HepG2 (cell line): Measurements from ENCODE around the gene TCFL5. TPM values are rescaled to one million over a fixed set of nuclear protein-coding genes. Genes with fewer than 3 reads are reported as not detected.

Experiments
- CHD4 ChIP-seq: fragments of 200-600 bp; sonication (generic); IDR thresholded peaks from 2 replicates; pipeline ENCODE4 v1.7.0; 2017; ENCODE audit warnings: mild to moderate bottlenecking, low read length, borderline replicate concordance
- CTCF ChIP-seq: sonication (generic); formaldehyde crosslinking; IDR thresholded peaks from 2 replicates; pipeline ENCODE4 v1.5.0; 2020; ENCODE audit warnings: mild to moderate bottlenecking, missing genetic modification reagents, moderate library complexity
- EED ChIP-seq: sonication (generic); formaldehyde crosslinking; IDR thresholded peaks from 2 replicates; pipeline ENCODE4 v1.5.0; 2020; ENCODE audit warnings: mild to moderate bottlenecking, missing genetic modification reagents
- MED1 ChIP-seq: sonication (generic); formaldehyde crosslinking; IDR thresholded peaks from 2 replicates; pipeline ENCODE4 v1.4.0; 2020; ENCODE audit warnings: missing genetic modification reagents
- MYNN ChIP-seq: sonication (generic); formaldehyde crosslinking; IDR thresholded peaks from 2 replicates; pipeline ENCODE4 v1.4.0; 2020; ENCODE audit warnings: mild to moderate bottlenecking, low read depth, missing genetic modification reagents
- SKI ChIP-seq: fragments of 450-650 bp; IDR thresholded peaks from one replicate; pipeline ENCODE4 v1.6.1; 2018; ENCODE audit warnings: mild to moderate bottlenecking; ENCODE audit not compliant: partially characterized antibody
- SNRNP70 ChIP-seq: fragments of 200-400 bp; formaldehyde crosslinking; IDR thresholded peaks from 2 replicates; pipeline ENCODE4 v1.6.1; 2017; ENCODE audit warnings: mild to moderate bottlenecking, low read depth, low read length, moderate library complexity
- ZNF235 ChIP-seq: sonication (generic); formaldehyde crosslinking; IDR thresholded peaks from 2 replicates; pipeline ENCODE4 v1.8.1; 2023; ENCODE audit warnings: mild to moderate bottlenecking, missing genetic modification reagents, borderline replicate concordance
- ZNF33B ChIP-seq: sonication (generic); formaldehyde crosslinking; IDR thresholded peaks from 2 replicates; pipeline ENCODE4 v1.5.1; 2020; ENCODE audit warnings: mild to moderate bottlenecking, missing genetic modification reagents
- ZNF441 ChIP-seq: sonication (generic); formaldehyde crosslinking; IDR thresholded peaks from 2 replicates; pipeline ENCODE4 v1.7.0; 2021; ENCODE audit warnings: missing genetic modification reagents, borderline replicate concordance
- ZNF484 ChIP-seq: sonication (generic); formaldehyde crosslinking; IDR thresholded peaks from 2 replicates; pipeline ENCODE4 v1.5.1; 2020; ENCODE audit warnings: mild to moderate bottlenecking, low read depth, missing genetic modification reagents, borderline replicate concordance
- ZNF710 ChIP-seq: sonication (generic); formaldehyde crosslinking; IDR thresholded peaks from 2 replicates; pipeline ENCODE4 v1.5.0; 2020; ENCODE audit warnings: mild to moderate bottlenecking, missing genetic modification reagents, borderline replicate concordance
- ZSCAN20 ChIP-seq: sonication (generic); formaldehyde crosslinking; IDR thresholded peaks from 2 replicates; pipeline ENCODE4 v1.4.0; 2020; ENCODE audit warnings: missing genetic modification reagents, mild to moderate bottlenecking, borderline replicate concordance
- polyA plus RNA-seq, 8 experiments: library from polyadenylated mRNA; depleted of rRNA in 3 of 8; stranded (reverse) in 7 of 8; unstranded in 1 of 8; fragments of >200 nt; fragmentation: Illumina TruSeq in 4 of 8; extraction: Trizol in 4 of 8; gene quantifications; 2 replicates each; pipeline versions ENCODE4 v1.2.1 to v1.2.3, GENCODE V29; 2011 to 2016; ENCODE audit warnings: low read depth in 4 of 8, missing spikeins in 1 of 8, mixed read lengths in 1 of 8; ENCODE audit not compliant: insufficient read depth in 1 of 8
- total RNA-seq, 5 experiments: library from RNA; depleted of rRNA; stranded (reverse); fragments of >200 nt; fragmentation: Illumina TruSeq; extraction: Trizol; gene quantifications; 2 replicates each; pipeline ENCODE4 v1.2.3, GENCODE V29; 2016; ENCODE audit warnings: low read depth in 1 of 5
- TF ChIP-seq, protein P1 (sequence below): sonication (generic); formaldehyde crosslinking; IDR thresholded peaks from 2 replicates; pipeline ENCODE4 v1.4.0; 2020; ENCODE audit warnings: missing genetic modification reagents
- TF ChIP-seq, protein P2 (sequence below): sonication (generic); formaldehyde crosslinking; conservative IDR thresholded peaks from 2 replicates; pipeline ENCODE4 v1.5.0; 2020; ENCODE audit warnings: missing genetic modification reagents
- TF ChIP-seq, protein P3 (sequence below): fragments of 450-650 bp; IDR thresholded peaks from 2 replicates; pipeline ENCODE4 v1.6.1; 2017
- TF ChIP-seq, protein P4 (sequence below): IDR thresholded peaks from 2 replicates; pipeline ENCODE4 v1.6.1; 2016; ENCODE audit warnings: mild to moderate bottlenecking

TCFL5 gene
- total and polyA plus RNA-seq, 2 of the 13 experiments (the other 11 are each of a cell fraction or from before 2014, with no cell fraction given), result 14.8 to 20.0 TPM

DNA sequence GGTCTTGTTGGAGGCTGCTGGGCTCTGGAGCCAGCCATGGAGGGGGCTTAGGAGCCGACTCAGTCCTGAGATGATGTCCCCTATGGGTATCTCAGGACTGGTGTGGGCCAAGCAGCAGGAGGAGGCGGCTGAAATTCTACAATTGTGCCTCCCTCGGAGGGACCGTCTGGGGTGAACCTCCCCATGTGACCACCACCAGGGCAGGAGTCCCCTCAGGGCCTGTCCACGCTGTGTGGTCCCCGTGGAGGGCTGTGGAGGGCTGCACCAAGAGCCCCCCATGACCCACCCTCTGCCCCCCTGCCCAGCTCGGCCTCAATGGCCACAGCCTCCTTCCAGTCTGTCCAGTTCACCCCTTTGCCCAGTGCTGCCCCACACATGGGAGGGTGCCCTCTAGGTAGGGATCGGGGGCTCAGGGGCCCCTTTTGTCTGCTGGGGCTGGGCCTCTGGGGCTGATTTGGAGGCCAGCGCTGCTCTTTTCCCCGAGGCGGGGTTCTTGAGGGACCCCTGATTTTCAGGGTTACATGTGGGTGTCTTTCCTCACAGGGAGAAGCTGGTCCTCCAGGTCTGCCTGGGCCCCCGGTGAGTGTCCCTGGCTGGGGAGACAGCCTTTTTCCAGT lies 43.5 kb downstream of the TCFL5 start (continued):
- TF ChIP-seq, protein P1, sequence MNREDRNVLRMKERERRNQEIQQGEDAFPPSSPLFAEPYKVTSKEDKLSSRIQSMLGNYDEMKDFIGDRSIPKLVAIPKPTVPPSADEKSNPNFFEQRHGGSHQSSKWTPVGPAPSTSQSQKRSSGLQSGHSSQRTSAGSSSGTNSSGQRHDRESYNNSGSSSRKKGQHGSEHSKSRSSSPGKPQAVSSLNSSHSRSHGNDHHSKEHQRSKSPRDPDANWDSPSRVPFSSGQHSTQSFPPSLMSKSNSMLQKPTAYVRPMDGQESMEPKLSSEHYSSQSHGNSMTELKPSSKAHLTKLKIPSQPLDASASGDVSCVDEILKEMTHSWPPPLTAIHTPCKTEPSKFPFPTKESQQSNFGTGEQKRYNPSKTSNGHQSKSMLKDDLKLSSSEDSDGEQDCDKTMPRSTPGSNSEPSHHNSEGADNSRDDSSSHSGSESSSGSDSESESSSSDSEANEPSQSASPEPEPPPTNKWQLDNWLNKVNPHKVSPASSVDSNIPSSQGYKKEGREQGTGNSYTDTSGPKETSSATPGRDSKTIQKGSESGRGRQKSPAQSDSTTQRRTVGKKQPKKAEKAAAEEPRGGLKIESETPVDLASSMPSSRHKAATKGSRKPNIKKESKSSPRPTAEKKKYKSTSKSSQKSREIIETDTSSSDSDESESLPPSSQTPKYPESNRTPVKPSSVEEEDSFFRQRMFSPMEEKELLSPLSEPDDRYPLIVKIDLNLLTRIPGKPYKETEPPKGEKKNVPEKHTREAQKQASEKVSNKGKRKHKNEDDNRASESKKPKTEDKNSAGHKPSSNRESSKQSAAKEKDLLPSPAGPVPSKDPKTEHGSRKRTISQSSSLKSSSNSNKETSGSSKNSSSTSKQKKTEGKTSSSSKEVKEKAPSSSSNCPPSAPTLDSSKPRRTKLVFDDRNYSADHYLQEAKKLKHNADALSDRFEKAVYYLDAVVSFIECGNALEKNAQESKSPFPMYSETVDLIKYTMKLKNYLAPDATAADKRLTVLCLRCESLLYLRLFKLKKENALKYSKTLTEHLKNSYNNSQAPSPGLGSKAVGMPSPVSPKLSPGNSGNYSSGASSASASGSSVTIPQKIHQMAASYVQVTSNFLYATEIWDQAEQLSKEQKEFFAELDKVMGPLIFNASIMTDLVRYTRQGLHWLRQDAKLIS (CRISPR knock-in tag), result no peak; the same call in 1 of the 2 replicates
- TF ChIP-seq, protein P2, sequence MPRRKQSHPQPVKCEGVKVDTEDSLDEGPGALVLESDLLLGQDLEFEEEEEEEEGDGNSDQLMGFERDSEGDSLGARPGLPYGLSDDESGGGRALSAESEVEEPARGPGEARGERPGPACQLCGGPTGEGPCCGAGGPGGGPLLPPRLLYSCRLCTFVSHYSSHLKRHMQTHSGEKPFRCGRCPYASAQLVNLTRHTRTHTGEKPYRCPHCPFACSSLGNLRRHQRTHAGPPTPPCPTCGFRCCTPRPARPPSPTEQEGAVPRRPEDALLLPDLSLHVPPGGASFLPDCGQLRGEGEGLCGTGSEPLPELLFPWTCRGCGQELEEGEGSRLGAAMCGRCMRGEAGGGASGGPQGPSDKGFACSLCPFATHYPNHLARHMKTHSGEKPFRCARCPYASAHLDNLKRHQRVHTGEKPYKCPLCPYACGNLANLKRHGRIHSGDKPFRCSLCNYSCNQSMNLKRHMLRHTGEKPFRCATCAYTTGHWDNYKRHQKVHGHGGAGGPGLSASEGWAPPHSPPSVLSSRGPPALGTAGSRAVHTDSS (CRISPR knock-in tag), result no peak
- 0 out of 2 replicates have a peak, but pooled peaks have one; percentile 7 for TF ChIP-seq CTCF (CRISPR knock-in tag)
- peak; percentile 16; the same call in 1 of the 2 replicates for TF ChIP-seq ZSCAN20 (CRISPR knock-in tag)
- no peak for TF ChIP-seq MED1 (CRISPR knock-in tag)
- TF ChIP-seq ZNF235 (CRISPR knock-in tag), result no peak
- no peak for TF ChIP-seq ZNF441 (CRISPR knock-in tag)
- TF ChIP-seq CHD4, result peak; percentile 36; the same call in 1 of the 2 replicates
- no peak for TF ChIP-seq MYNN (CRISPR knock-in tag)
- 0 out of 2 replicates have a peak, but pooled peaks have one; percentile 4 for TF ChIP-seq ZNF33B (CRISPR knock-in tag)
- TF ChIP-seq EED (CRISPR knock-in tag), result no peak
- no peak for TF ChIP-seq ZNF484 (CRISPR knock-in tag)
- TF ChIP-seq, protein P3, sequence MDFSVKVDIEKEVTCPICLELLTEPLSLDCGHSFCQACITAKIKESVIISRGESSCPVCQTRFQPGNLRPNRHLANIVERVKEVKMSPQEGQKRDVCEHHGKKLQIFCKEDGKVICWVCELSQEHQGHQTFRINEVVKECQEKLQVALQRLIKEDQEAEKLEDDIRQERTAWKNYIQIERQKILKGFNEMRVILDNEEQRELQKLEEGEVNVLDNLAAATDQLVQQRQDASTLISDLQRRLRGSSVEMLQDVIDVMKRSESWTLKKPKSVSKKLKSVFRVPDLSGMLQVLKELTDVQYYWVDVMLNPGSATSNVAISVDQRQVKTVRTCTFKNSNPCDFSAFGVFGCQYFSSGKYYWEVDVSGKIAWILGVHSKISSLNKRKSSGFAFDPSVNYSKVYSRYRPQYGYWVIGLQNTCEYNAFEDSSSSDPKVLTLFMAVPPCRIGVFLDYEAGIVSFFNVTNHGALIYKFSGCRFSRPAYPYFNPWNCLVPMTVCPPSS, result no peak
- TF ChIP-seq, protein P4, sequence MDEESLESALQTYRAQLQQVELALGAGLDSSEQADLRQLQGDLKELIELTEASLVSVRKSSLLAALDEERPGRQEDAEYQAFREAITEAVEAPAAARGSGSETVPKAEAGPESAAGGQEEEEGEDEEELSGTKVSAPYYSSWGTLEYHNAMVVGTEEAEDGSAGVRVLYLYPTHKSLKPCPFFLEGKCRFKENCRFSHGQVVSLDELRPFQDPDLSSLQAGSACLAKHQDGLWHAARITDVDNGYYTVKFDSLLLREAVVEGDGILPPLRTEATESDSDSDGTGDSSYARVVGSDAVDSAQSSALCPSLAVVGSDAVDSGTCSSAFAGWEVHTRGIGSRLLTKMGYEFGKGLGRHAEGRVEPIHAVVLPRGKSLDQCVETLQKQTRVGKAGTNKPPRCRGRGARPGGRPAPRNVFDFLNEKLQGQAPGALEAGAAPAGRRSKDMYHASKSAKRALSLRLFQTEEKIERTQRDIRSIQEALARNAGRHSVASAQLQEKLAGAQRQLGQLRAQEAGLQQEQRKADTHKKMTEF (CRISPR knock-in tag), result no peak
- TF ChIP-seq SNRNP70, result no peak
- no peak for TF ChIP-seq SKI
- TF ChIP-seq ZNF710, result no peak
- TF ChIP-seq, all 625 proteins: peak for 34
